HepG2 (cell line): Measurements from ENCODE around the gene MEMO1. TPM values are rescaled to one million over a fixed set of nuclear protein-coding genes. Genes with fewer than 3 reads are reported as not detected.

Experiments
- DZIP1 ChIP-seq: sonication (generic); formaldehyde crosslinking; IDR thresholded peaks from 2 replicates; pipeline ENCODE4 v1.5.0; 2020; ENCODE audit warnings: mild to moderate bottlenecking, missing genetic modification reagents
- FOSL2 ChIP-seq: sonication (generic); formaldehyde crosslinking; IDR thresholded peaks from 2 replicates; pipeline ENCODE4 v1.4.0; 2020; ENCODE audit warnings: missing genetic modification reagents
- HBP1 ChIP-seq: IDR thresholded peaks from 2 replicates; pipeline ENCODE4 v1.6.1; 2016; ENCODE audit warnings: low read depth, control low read depth
- KLF6 ChIP-seq: IDR thresholded peaks from 2 replicates; pipeline ENCODE4 v1.8.0; 2016; ENCODE audit warnings: missing biosample characterization, missing genetic modification reagents
- MAFK ChIP-seq, 2 experiments: IDR thresholded peaks in 1 of 2; conservative IDR thresholded peaks in 1 of 2; 2 replicates each; pipeline ENCODE4 v1.6.1; 2011; ENCODE audit warnings: improper control_type of control experiment in 2 of 2, low read length in 2 of 2
- SNAPC4 ChIP-seq: sonication (generic); formaldehyde crosslinking; IDR thresholded peaks from 2 replicates; pipeline ENCODE4 v1.4.0; 2020; ENCODE audit warnings: mild to moderate bottlenecking, missing genetic modification reagents
- SPEN ChIP-seq: sonication (generic); formaldehyde crosslinking; IDR thresholded peaks from 2 replicates; pipeline ENCODE4 v1.5.1; 2020; ENCODE audit warnings: low read depth, mild to moderate bottlenecking, missing genetic modification reagents
- ZBTB1 ChIP-seq: sonication (generic); formaldehyde crosslinking; IDR thresholded peaks from 2 replicates; pipeline ENCODE4 v1.4.0; 2020; ENCODE audit warnings: missing genetic modification reagents, borderline replicate concordance
- ZNF33B ChIP-seq: sonication (generic); formaldehyde crosslinking; IDR thresholded peaks from 2 replicates; pipeline ENCODE4 v1.5.1; 2020; ENCODE audit warnings: mild to moderate bottlenecking, missing genetic modification reagents
- ZNF432 ChIP-seq: sonication (generic); formaldehyde crosslinking; IDR thresholded peaks from 2 replicates; pipeline ENCODE4 v1.5.0; 2020; ENCODE audit warnings: missing genetic modification reagents, mild to moderate bottlenecking, borderline replicate concordance
- ZNF644 ChIP-seq: IDR thresholded peaks from 2 replicates; pipeline ENCODE4 v1.6.1; 2016; ENCODE audit warnings: low read depth
- polyA plus RNA-seq, 8 experiments: library from polyadenylated mRNA; depleted of rRNA in 3 of 8; stranded (reverse) in 7 of 8; unstranded in 1 of 8; fragments of >200 nt; fragmentation: Illumina TruSeq in 4 of 8; extraction: Trizol in 4 of 8; gene quantifications; 2 replicates each; pipeline versions ENCODE4 v1.2.1 to v1.2.3, GENCODE V29; 2011 to 2016; ENCODE audit warnings: low read depth in 4 of 8, missing spikeins in 1 of 8, mixed read lengths in 1 of 8; ENCODE audit not compliant: insufficient read depth in 1 of 8
- total RNA-seq, 5 experiments: library from RNA; depleted of rRNA; stranded (reverse); fragments of >200 nt; fragmentation: Illumina TruSeq; extraction: Trizol; gene quantifications; 2 replicates each; pipeline ENCODE4 v1.2.3, GENCODE V29; 2016; ENCODE audit warnings: low read depth in 1 of 5
- TF ChIP-seq, protein P1 (sequence below): sonication (generic); formaldehyde crosslinking; IDR thresholded peaks from 2 replicates; pipeline ENCODE4 v1.4.0; 2020; ENCODE audit warnings: missing genetic modification reagents, borderline replicate concordance
- TF ChIP-seq, protein P2 (sequence below): sonication (generic); formaldehyde crosslinking; IDR thresholded peaks from 2 replicates; pipeline ENCODE4 v1.5.0; 2020; ENCODE audit warnings: mild to moderate bottlenecking, missing genetic modification reagents

MEMO1 gene
- total and polyA plus RNA-seq, 2 of the 13 experiments (the other 11 are each of a cell fraction or from before 2014, with no cell fraction given): 69.8 to 81.6 TPM

- TF ChIP-seq ZNF432 (CRISPR knock-in tag) (no peak), KLF6 (CRISPR knock-in tag) (no peak), DZIP1 (CRISPR knock-in tag) (no peak), HBP1 (0 out of 2 replicates have a peak, but pooled peaks have one; percentile 40), SNAPC4 (CRISPR knock-in tag) (no peak), ZNF644 (CRISPR knock-in tag) (peak; percentile 52; the same call in 1 of the 2 replicates), ZBTB1 (no peak), FOSL2 (CRISPR knock-in tag) (peak; percentile 83), SPEN (CRISPR knock-in tag) (no peak), MAFK (conservative IDR thresholded peaks at IDR 0.05 in 1 of 2, IDR thresholded peaks at IDR 0.05 in 1 of 2; ENCODE audit: low read length in 2 of 2) (peak; percentile 89 to 97), ZNF33B (CRISPR knock-in tag) (no peak)
- TF ChIP-seq, protein P1, sequence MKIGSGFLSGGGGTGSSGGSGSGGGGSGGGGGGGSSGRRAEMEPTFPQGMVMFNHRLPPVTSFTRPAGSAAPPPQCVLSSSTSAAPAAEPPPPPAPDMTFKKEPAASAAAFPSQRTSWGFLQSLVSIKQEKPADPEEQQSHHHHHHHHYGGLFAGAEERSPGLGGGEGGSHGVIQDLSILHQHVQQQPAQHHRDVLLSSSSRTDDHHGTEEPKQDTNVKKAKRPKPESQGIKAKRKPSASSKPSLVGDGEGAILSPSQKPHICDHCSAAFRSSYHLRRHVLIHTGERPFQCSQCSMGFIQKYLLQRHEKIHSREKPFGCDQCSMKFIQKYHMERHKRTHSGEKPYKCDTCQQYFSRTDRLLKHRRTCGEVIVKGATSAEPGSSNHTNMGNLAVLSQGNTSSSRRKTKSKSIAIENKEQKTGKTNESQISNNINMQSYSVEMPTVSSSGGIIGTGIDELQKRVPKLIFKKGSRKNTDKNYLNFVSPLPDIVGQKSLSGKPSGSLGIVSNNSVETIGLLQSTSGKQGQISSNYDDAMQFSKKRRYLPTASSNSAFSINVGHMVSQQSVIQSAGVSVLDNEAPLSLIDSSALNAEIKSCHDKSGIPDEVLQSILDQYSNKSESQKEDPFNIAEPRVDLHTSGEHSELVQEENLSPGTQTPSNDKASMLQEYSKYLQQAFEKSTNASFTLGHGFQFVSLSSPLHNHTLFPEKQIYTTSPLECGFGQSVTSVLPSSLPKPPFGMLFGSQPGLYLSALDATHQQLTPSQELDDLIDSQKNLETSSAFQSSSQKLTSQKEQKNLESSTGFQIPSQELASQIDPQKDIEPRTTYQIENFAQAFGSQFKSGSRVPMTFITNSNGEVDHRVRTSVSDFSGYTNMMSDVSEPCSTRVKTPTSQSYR (CRISPR knock-in tag): no peak
- TF ChIP-seq, protein P2, sequence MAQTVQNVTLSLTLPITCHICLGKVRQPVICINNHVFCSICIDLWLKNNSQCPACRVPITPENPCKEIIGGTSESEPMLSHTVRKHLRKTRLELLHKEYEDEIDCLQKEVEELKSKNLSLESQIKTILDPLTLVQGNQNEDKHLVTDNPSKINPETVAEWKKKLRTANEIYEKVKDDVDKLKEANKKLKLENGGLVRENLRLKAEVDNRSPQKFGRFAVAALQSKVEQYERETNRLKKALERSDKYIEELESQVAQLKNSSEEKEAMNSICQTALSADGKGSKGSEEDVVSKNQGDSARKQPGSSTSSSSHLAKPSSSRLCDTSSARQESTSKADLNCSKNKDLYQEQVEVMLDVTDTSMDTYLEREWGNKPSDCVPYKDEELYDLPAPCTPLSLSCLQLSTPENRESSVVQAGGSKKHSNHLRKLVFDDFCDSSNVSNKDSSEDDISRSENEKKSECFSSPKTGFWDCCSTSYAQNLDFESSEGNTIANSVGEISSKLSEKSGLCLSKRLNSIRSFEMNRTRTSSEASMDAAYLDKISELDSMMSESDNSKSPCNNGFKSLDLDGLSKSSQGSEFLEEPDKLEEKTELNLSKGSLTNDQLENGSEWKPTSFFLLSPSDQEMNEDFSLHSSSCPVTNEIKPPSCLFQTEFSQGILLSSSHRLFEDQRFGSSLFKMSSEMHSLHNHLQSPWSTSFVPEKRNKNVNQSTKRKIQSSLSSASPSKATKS (CRISPR knock-in tag): no peak
These were observed 47.3 kb upstream of the MEMO1 start (continued) for GRCh38 chr2:32058130-32058529.
